NCI-H748 (cell line): Measurements from ENCODE around the gene SPC24.
"Not testable (repeated sequence)": the region's sequence is repeated elsewhere in the genome, so short reads cannot be mapped to it uniquely, and the experiment has no call there.

ENCODE experiments used
- DNase-seq: peaks from one replicate; lab custom pipeline; 2025; ENCODE audit not compliant: unreplicated experiment; lab: John Stamatoyannopoulos, UW

SPC24 gene

DNA sequence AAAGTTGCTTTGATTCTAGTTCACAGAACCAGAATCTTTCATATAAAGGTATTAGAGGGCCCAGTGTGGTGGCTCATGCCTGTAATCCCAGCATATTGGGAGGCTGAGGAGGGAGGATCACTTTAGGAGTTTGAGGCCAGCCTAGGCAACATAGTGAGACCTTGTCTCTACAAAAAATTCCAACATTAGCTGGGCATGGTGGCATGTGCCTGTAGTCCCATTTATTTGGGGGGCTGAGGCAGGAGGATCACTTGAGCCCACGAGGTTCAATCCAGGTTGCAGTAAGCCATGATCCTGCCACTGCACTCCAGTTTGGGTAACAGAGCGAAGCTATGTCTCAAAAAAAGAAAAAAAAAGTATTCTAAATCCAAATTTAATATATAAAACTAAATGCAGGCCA, 57.3 kb downstream of the SPC24 start:
- no peak for DNase-seq

DNA sequence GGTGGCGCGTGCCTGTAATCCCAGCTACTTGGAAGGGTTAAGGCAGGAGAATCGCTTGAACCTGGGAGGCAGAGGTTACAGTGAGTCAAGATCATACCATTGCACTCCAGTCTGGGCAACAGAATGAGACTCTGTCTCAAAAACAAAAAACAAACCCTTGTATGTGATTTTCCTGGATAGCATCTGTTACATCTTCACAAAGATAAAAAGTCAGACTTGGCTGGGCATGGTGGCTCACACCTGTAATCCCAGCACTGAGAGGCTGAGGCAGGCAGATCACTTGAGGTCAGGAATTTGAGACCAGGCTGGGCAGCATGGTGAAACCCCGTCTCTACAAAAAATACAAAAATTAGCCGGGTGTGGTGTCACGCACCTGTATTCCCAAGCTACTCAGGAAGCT, 58.2 kb downstream of the SPC24 start:
- not testable (repeated sequence) for DNase-seq

DNA sequence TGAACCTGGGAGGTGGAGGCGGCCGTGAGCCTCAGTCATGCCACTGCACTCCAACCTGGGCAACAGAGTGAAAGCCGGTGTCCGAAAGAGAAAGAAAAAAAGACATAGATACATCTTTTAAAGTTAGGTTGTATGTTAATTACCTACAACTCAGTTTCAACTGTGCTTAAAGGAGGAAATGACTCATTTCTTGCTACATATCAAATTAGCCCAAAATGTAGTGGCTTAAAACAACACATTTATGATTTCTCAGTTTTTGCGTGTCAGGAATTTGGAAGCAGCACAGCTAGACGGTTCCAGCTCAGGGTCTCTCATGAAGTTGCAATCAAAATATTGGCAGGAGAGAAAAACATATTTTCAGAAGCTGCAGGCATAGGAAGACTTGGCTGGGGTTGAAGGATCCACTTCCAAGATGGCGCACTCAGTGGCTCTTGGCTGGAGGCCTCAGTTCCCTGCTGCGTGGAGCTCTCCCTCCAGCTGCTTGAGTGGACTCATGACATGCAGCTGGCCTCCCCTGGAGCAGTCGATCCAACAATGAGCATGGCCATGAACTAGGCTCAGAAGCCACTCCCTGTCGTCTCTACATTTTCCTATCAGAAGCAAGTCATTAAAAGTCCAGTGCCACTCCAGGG, 59.3 kb downstream of the SPC24 start:
- no peak for DNase-seq
